ENCODE results near the gene CNTNAP5. TPM values are rescaled to one million over a fixed set of nuclear protein-coding genes. Genes with fewer than 3 reads are reported as not detected.

The CNTNAP5 gene
- total and polyA plus RNA-seq, 4 donors = not detected

DNA sequence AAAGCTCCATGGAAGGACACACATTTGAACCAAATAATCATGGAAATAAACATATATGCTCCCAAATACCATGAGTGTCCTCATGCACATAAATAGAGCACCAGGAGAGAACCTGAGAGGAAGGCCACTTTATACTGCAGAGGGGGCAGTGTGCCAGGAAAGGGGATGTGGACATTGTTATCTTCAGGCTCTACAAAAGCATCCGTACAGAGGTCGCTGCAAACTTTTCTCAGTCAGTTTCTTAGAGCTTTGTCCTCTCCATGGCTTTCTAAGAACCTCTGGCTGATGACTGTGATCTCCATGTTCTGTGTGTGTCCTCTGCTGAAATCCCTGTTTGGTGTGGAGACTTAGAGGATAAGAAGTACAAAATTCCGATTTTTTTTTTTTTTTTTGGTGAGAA lies 515.7 kb downstream of the CNTNAP5 start (continued):
- TF ChIP-seq CTCF (IDR thresholded peaks at IDR 0.05; ENCODE audit: low read depth, low read length, missing input control) (no peak), HNF4G (IDR thresholded peaks at IDR 0.05) (no peak), SP1 (IDR thresholded peaks at IDR 0.05) (no peak), YY1 (IDR thresholded peaks at IDR 0.05) (no peak), ZBTB33 (IDR thresholded peaks at IDR 0.05) (no peak), NR2F2 (IDR thresholded peaks at IDR 0.05) (no peak), HNF4A (conservative IDR thresholded peaks at IDR 0.05) (no peak)
- TF ChIP-seq, protein P1, sequence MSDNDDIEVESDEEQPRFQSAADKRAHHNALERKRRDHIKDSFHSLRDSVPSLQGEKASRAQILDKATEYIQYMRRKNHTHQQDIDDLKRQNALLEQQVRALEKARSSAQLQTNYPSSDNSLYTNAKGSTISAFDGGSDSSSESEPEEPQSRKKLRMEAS (IDR thresholded peaks at IDR 0.05) = no peak

DNA sequence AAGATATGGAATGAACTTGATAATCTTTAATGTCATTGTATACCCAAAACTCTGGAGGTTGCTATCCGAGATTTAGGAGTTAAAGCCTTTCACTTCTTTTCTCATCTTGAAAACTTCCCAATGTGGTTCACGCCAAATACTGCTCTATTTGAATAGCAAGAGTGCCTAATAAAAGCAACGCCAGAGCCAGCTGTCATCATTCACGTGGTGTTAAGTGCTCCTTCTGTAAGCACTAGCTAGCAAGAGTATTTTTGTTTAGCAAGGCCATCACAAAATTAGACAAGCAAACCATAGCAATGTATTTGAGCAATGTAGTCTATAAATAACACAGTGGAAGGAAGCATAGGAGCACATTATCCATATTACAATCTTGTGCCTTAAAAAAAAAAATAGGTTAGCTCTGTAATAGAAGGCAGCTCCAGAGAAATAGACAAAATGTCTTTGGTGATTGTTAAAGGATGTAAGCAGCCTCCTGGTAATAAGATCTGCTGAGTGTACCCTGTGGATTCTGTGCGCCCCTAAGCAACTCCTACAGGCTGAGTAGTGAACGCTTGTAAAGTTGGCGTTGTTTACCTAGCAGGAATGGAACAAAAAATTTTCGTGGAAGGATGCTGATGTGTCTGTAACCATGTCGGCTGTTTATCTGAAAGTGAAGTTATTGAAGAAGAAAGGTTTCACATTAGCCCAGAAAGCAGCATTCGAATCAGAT lies 518.0 kb downstream of the CNTNAP5 start:
- H3K4me3 ChIP-seq (ENCODE audit: low read depth in 1 of 3, low read length in 3 of 3) = no peak overlapping the region
- TF ChIP-seq RXRA (IDR thresholded peaks at IDR 0.05) (no peak), HNF4A (conservative IDR thresholded peaks at IDR 0.05) (no peak), ZBTB33 (IDR thresholded peaks at IDR 0.05) (no peak), SP1 (IDR thresholded peaks at IDR 0.05) (no peak), FOXA1 (IDR thresholded peaks at IDR 0.05) (no peak), HNF4G (IDR thresholded peaks at IDR 0.05) (no peak), CTCF (IDR thresholded peaks at IDR 0.05; ENCODE audit: low read depth, low read length, missing input control) (no peak), TAF1 (conservative IDR thresholded peaks at IDR 0.05) (no peak), YY1 (IDR thresholded peaks at IDR 0.05) (no peak), EGR1 (IDR thresholded peaks at IDR 0.05; ENCODE audit: low read depth in 2 of 2) (no peak), GABPA (IDR thresholded peaks at IDR 0.05 in 1 of 2, conservative IDR thresholded peaks at IDR 0.05 in 1 of 2) (no peak), NR2F2 (IDR thresholded peaks at IDR 0.05) (no peak), FOXA2 (IDR thresholded peaks at IDR 0.05) (no peak), JUND (IDR thresholded peaks at IDR 0.05) (no peak), RAD21 (IDR thresholded peaks at IDR 0.05) (no peak)
- TF ChIP-seq, protein P2, sequence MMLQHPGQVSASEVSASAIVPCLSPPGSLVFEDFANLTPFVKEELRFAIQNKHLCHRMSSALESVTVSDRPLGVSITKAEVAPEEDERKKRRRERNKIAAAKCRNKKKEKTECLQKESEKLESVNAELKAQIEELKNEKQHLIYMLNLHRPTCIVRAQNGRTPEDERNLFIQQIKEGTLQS (IDR thresholded peaks at IDR 0.05) = no peak
- TF ChIP-seq, protein P1 (IDR thresholded peaks at IDR 0.05) = no peak
- TF ChIP-seq, protein P3, sequence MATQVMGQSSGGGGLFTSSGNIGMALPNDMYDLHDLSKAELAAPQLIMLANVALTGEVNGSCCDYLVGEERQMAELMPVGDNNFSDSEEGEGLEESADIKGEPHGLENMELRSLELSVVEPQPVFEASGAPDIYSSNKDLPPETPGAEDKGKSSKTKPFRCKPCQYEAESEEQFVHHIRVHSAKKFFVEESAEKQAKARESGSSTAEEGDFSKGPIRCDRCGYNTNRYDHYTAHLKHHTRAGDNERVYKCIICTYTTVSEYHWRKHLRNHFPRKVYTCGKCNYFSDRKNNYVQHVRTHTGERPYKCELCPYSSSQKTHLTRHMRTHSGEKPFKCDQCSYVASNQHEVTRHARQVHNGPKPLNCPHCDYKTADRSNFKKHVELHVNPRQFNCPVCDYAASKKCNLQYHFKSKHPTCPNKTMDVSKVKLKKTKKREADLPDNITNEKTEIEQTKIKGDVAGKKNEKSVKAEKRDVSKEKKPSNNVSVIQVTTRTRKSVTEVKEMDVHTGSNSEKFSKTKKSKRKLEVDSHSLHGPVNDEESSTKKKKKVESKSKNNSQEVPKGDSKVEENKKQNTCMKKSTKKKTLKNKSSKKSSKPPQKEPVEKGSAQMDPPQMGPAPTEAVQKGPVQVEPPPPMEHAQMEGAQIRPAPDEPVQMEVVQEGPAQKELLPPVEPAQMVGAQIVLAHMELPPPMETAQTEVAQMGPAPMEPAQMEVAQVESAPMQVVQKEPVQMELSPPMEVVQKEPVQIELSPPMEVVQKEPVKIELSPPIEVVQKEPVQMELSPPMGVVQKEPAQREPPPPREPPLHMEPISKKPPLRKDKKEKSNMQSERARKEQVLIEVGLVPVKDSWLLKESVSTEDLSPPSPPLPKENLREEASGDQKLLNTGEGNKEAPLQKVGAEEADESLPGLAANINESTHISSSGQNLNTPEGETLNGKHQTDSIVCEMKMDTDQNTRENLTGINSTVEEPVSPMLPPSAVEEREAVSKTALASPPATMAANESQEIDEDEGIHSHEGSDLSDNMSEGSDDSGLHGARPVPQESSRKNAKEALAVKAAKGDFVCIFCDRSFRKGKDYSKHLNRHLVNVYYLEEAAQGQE (IDR thresholded peaks at IDR 0.05) = no peak
- H3K36me3 ChIP-seq (ENCODE audit: control insufficient read depth in 4 of 4, insufficient read depth in 3 of 4, low read depth in 1 of 4, low read length in 3 of 4) = no peaks in the 10 kb centered on the region
- no peaks in the 10 kb centered on the region for H3K9me3 ChIP-seq (ENCODE audit: control insufficient read depth in 4 of 4, low read length in 3 of 4)
- WGBS = 65% methylated on average over 10 of the region's 10 CpGs
- H3K9ac ChIP-seq (ENCODE audit: low read depth in 1 of 2, low read length in 2 of 2) = no peak overlapping the region
- no peak overlapping the region for H3K27ac ChIP-seq (ENCODE audit: low read depth in 1 of 2, low read length in 2 of 2)
- H3K4me1 ChIP-seq (ENCODE audit: control insufficient read depth in 4 of 4, insufficient read depth in 4 of 4, low read length in 3 of 4) = no peaks in the 10 kb centered on the region
- DNase-seq (ENCODE audit: low spot score) = no peak
- H3K27me3 ChIP-seq (ENCODE audit: control insufficient read depth in 4 of 4, insufficient read depth in 4 of 4, low read length in 3 of 4) = peaks cover 0 to 3% (median 0%) of the 10 kb centered on the region in 4 donors
